ENCODE results near the gene DNER.

The DNER gene

GRCh38 chr2:229313591-229313990, 400.8 kb downstream of the DNER start:
- DNase-seq: no peak

All from stimulated activated CD4-positive, alpha-beta T cell treated with anti-CD3 and anti-CD28 coated beads, Interleukin-2, amount 100 ng/mL, for 48 hours (primary cell).